NCI-H526 (cell line): ENCODE results near the gene KRTAP5-1.
"Not testable (repeated sequence)": the region's sequence is repeated elsewhere in the genome, so short reads cannot be mapped to it uniquely, and the experiment has no call there.

Source experiments
- DNase-seq, 2 experiments: peaks; one replicate each; lab custom pipeline; 2025; lab: John Stamatoyannopoulos, UW

KRTAP5-1 gene, protein sequence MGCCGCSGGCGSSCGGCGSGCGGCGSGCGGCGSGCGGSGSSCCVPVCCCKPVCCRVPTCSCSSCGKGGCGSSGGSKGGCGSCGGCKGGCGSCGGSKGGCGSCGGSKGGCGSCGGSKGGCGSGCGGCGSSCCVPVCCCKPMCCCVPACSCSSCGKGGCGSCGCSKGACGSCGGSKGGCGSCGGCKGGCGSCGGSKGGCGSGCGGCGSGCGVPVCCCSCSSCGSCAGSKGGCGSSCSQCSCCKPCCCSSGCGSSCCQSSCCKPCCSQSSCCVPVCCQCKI

GRCh38 chr11:1584661-1585370, at the start of gene KRTAP5-1:
TSS of gene KRTAP5-1 (minus strand) at chr11:1585283. CDS start at chr11:1585249, 34 bp downstream.
- not testable (repeated sequence) for DNase-seq

DNA sequence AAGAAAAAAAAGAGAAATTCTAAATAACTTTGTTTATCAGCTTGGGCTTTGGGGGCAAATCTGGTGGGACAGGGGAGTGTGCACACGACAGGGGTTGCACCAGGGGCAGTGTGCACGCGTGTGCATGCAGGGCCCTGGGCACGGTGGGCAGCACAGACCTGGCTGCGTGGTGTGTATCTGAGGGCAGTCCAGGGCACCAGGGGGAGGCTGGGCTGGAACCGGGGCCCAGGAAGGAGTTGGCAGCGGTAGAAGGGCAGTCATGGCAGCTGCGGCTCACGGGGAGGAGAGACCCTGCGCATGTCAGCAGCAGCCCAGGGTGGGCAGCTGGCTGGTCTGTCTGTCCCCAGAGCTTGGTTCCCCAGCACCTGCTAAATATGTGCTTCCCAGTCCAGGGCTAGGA, 48.8 kb upstream of the KRTAP5-1 start:
- no peak for DNase-seq

DNA sequence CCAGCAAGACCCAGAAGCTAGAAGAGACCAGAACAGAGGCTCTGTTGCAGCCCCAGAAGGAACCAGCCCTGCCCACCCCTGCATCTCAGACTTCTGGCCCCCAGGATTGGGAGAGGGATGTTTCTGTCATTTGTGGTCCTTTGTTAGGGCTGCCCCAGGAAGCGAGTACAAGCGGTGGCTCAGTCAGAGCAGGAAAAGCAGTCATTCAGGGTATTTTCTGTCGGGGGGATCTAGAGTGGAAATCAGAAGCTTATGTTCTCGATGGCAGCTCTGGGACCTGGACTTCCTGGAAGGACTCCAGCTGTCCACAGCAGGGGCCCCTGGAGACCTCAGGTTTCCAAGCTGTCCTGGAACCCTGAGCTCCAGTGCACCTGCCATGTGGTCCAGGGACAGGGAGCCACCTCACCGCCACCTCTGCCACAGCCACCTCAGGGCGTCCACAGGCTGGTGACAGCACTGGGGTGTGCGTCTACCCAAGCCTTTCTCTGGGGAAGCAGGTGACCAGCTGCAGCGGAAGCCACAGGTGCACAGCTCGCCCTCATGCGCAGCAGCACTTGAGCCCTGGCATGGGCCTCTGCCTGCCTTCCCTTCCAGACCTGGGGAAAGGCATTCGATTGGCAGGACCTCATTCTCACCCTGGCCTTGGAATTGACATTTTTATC, 47.1 kb upstream of the KRTAP5-1 start:
- no peak for DNase-seq

DNA sequence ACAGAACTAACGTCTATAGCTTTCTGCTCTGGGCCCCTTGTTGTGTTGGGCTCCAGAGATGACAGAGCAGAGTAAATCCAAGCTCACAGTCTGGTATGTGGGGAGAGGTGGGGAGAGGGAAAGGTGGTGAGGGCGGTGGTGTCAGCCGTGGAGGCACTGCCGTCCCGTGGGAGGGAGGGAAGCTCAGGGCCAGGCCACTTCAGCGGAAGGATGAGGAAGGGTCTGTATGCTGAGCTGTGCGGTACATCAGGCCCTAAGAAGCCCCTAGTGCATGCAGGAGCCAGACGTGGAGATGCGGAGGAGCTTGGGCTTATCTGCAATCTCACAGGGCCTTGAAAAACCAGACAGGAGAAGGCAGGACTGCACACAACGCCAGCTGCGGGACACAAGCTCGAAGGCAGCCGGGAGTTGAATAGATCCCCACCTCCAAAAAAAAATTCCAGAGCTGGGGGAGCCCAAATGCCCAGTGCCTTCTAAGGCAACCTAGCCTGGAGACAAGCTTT, 46.0 kb upstream of the KRTAP5-1 start:
- no peak for DNase-seq

GRCh38 chr11:1630271-1630670, 45.2 kb upstream of the KRTAP5-1 start:
- no peak for DNase-seq

GRCh38 chr11:1629326-1630185, 44.5 kb upstream of the KRTAP5-1 start, which contains the start of gene KRTAP5-5:
TSS of gene KRTAP5-5 (plus strand) at chr11:1629775. CDS start at chr11:1629841, 66 bp downstream.
- DNase-seq = no peak

GRCh38 chr11:1628506-1629325, 43.6 kb upstream of the KRTAP5-1 start:
- peak in 1 of 2 experiments; percentile 78 for DNase-seq

DNA sequence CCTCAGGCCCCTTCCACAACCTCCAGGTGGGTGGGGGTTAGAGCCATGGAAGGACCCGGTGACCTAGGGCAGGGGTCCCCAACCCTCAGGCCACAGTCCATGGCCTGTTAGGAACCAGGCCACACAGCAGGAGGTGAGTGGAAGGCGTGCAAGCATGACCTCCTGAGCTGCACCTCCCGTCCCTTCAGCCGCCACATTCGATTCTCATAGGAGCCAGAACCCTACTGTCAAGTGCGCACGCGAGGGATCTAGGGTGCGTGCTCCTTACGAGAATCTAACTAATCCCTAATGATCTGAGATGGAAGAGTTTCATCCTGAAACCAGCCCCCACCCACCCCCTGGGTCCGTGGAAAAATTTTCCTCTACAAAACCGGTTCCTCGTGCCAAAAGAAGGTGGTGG, 40.5 kb upstream of the KRTAP5-1 start:
- no peak for DNase-seq

DNA sequence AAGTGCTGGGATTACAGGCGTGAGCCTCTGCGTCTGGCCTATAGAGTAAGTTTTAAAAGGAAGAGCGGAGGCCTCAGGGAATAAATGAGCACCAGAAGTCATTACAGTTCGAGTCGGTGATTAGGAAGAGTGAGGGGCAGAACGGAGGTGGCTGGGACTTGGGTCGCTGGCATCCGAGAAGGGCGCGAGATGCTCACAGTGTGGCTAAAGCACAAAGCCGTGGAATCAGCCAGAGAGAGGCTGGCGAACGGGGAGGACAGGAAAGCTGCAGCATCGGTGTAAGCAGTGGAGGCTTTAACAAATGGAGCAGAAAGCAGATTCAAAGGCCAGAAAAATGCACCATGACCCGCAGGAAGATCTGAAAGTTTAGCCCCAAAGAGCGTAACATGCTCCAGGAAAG, 39.5 kb upstream of the KRTAP5-1 start:
- DNase-seq = no peak

- no peak for DNase-seq
These were observed 38.6 kb upstream of the KRTAP5-1 start for GRCh38 chr11:1623716-1624115.

DNA sequence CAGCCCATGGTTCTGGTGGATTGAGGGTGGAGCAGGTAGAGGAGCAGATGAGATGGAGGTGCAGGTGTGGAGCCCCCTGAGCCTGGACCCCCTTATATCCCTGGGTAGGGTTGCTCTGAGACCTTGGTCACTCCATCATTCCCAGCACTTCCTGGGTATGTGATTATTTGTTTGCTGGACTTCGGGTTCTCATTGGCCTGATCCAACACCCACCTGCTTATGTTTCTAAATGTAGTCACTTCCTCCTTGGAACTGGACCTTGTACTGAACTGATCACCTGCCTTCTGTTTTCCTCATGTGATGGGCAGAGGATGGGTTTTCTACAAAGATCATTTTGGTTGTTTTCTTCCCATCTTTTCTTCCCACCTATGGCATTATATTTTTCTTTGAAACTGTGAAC, 37.0 kb upstream of the KRTAP5-1 start, which contains the start of gene KRTAP5-4:
KRTAP5-4 (minus strand) TSS at position 53 of the 400 bp plus-strand sequence; CDS start at position 8, 45 bp downstream.
- DNase-seq = no peak

GRCh38 chr11:1619449-1619848, 34.4 kb upstream of the KRTAP5-1 start:
- DNase-seq = no peak

GRCh38 chr11:1618231-1618630, 33.1 kb upstream of the KRTAP5-1 start:
- no peak for DNase-seq

DNA sequence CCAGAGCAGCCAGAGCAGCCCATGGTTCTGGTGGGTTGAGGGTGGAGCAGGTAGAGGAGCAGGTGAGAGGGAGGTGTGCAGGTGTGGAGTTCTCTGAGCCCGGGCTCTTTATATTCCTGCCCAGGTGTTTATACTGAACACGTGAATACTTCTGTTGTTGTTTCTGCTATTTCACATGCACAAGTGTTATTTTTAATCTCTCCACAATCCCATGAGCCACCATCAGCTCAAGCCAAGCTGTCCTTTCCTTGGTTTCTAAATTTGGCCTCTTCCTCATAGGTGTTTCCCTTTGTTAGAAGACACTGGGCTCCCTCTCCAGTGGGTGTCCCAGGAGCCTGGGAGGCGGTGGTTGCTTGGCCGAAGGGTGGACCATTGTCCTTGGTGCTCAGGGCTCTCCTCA, 23.3 kb upstream of the KRTAP5-1 start, which contains the start of gene KRTAP5-3:
KRTAP5-3 (minus strand) TSS at position 101 of the 400 bp plus-strand sequence; CDS start at position 23, 78 bp downstream.
- DNase-seq = no peak

- not testable (repeated sequence) for DNase-seq
These were observed 22.8 kb upstream of the KRTAP5-1 start for GRCh38 chr11:1607901-1608300.

DNA sequence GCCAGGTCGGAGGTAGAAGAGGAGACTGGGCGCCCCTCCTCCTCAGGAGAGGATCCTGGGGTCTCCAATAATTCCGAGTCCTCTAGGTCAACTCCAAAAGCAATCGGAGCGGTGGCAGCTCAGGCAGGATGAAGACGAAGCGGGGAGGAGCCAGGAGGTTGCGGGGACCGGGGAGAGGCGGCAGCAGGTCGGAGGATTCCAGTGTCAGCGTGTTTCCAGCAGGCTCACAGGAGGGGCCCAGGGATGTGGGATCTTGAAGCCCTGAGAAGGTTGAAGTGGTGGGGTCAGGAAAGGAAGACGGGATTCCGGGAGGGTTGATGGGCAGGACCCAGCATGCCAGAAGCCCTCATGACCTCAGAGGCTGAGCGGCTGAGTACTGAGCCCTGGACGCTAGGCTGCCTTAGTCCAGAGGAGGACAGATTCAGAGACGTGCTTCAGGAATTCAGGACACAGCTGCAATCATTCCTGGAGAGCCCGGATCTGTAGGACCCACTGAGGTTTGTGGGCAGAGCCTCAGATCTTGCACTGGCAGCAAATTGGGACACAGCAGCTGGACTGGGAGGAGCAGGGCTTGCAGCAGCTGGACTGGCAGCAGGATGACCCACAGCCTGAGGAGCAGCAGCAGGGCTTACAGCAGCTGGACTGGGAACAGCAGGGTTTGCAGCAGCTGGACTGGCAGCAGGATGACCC, 22.2 kb upstream of the KRTAP5-1 start:
- DNase-seq = not testable (repeated sequence)

GRCh38 chr11:1605923-1606322, 20.8 kb upstream of the KRTAP5-1 start:
- DNase-seq = not testable (repeated sequence)

- no peak for DNase-seq
These were observed 19.6 kb upstream of the KRTAP5-1 start for GRCh38 chr11:1604711-1605110.

DNA sequence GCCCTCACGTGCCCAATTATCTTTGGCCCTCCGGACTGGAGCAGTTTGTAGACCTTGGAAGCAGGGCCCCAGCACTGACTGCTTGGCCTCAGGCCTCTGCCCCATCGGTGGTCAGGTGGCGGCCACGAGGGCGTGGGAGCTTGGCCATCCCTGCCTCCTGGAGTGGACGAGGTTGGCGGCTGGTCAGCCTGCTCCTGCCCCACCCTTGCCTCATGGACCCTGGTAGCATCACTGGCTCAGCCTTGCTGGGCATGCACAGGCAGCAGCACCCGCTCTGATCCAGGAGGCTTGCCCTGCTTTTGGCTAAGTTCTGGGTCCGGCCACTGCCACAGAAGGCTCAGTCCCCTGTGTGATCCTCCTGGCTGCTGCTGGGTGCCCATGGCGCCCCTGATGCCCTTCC, 19.1 kb upstream of the KRTAP5-1 start:
- no peak for DNase-seq

GRCh38 chr11:1603629-1604028, 18.5 kb upstream of the KRTAP5-1 start:
- no peak for DNase-seq
